ENCODE measurements around the gene MRPS18B. TPM values are rescaled to one million over a fixed set of nuclear protein-coding genes. Genes with fewer than 3 reads are reported as not detected.

Gene MRPS18B
- total RNA-seq, 1 donor from 2014 or later = 55.0 TPM

DNA sequence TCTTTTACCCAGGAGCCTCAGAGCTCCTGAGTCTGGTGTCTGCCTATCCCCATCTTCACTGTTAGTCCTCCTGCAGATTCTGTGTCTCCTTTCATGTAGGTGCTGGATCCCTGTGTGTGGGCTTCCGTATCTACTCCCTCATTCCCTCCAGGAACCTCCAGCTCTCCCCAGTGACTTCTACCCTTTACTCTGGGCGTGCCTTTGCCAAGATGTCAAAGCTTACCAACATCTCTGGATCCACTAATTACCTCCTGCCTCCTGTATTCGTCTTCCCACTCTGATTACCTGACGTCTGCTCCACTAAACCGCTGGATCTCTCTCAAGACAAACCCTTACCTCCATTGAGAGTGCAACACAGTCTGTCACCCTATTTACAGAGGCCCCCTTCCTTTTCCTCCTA is 27.1 kb downstream of the MRPS18B start:
- TF ChIP-seq, protein P1, sequence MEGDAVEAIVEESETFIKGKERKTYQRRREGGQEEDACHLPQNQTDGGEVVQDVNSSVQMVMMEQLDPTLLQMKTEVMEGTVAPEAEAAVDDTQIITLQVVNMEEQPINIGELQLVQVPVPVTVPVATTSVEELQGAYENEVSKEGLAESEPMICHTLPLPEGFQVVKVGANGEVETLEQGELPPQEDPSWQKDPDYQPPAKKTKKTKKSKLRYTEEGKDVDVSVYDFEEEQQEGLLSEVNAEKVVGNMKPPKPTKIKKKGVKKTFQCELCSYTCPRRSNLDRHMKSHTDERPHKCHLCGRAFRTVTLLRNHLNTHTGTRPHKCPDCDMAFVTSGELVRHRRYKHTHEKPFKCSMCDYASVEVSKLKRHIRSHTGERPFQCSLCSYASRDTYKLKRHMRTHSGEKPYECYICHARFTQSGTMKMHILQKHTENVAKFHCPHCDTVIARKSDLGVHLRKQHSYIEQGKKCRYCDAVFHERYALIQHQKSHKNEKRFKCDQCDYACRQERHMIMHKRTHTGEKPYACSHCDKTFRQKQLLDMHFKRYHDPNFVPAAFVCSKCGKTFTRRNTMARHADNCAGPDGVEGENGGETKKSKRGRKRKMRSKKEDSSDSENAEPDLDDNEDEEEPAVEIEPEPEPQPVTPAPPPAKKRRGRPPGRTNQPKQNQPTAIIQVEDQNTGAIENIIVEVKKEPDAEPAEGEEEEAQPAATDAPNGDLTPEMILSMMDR (IDR thresholded peaks at IDR 0.05) = no peak
- H3K27ac ChIP-seq = no peak overlapping the region
- H3K4me3 ChIP-seq = no peak overlapping the region
- H3K4me1 ChIP-seq = peaks cover 16% of the 10 kb centered on the region
- H3K36me3 ChIP-seq = peaks cover 41% of the 10 kb centered on the region
- no peaks in the 10 kb centered on the region for H3K9me3 ChIP-seq
- no peak for ATAC-seq
- DNase-seq = no peak
- H3K27me3 ChIP-seq (ENCODE audit: low read depth) = no peaks in the 10 kb centered on the region
- intact Hi-C loops (cut with DNase I) = no loop called here

DNA sequence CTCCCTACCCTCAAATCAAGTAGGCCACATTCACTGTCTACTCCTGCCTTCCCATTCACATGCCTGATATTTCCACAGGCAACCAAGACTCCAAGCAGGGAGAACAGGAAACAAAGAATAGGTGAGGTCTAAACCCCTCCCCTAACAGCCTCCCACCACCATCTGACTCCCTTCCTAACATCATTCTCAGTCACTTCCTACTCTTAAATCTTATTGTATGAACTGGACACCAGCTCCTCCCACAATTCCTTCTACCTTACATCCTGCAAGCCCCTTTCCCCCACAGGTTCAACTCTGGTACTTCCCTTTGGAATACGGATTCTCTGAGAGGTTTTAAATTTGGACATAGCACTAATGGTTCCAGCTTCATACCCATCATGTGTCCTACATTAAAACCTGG is 28.3 kb downstream of the MRPS18B start:
- ATAC-seq (no peak), DNase-seq (no peak)
- intact Hi-C loops (cut with DNase I) = no loop called here
- no peaks in the 10 kb centered on the region for H3K27me3 ChIP-seq (ENCODE audit: low read depth)
- peaks cover 16% of the 10 kb centered on the region for H3K4me1 ChIP-seq
- H3K9me3 ChIP-seq = no peaks in the 10 kb centered on the region
- TF ChIP-seq, protein P1 (IDR thresholded peaks at IDR 0.05) = no peak
- H3K27ac ChIP-seq = no peak overlapping the region
- H3K36me3 ChIP-seq = peaks cover 34% of the 10 kb centered on the region
- no peak overlapping the region for H3K4me3 ChIP-seq

DNA sequence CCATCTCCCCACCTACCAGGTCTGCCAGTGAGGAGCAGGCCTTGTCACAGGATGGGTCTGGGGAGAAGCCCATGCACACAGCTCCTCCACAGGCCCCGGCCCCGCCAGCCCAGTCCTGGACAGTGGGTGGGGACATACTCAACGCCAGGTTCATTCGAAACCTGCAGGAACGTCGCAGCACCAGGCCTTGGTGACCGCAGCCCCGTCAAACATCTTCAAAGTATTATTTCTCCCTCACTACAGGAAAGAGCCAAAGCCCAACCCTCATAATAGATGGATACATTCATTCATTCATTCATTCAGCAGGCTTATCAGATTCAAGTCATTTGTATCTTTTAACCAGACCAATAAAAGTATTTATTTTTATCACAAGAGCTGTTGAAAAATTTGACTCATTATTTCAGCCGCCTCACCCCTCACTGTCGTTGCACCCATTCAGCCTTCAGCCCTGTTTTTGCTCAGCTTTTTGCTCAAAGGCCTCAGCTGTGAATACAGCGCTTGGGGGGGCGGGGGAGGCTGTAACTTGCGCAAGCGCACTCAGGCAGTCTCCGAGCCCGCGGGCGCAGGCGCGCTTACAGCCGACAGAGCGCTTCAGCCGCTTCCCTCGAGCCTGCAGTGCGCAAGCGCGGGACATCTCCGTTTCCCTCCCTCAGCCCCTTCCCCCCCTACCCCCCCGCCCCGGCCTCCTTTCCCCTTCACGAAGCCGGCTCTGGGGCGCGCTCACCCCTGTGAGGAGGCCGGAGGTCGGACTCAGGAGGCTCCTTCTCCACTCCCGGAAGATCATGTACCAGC is 29.0 kb downstream of the MRPS18B start, which contains the start of gene C6orf136:
Gene C6orf136 (plus strand): TSS at position 684 of the 792 bp plus-strand sequence. CDS start 99 bp downstream, at position 783.
- intact Hi-C loops (cut with DNase I) = no loop called here

DNA sequence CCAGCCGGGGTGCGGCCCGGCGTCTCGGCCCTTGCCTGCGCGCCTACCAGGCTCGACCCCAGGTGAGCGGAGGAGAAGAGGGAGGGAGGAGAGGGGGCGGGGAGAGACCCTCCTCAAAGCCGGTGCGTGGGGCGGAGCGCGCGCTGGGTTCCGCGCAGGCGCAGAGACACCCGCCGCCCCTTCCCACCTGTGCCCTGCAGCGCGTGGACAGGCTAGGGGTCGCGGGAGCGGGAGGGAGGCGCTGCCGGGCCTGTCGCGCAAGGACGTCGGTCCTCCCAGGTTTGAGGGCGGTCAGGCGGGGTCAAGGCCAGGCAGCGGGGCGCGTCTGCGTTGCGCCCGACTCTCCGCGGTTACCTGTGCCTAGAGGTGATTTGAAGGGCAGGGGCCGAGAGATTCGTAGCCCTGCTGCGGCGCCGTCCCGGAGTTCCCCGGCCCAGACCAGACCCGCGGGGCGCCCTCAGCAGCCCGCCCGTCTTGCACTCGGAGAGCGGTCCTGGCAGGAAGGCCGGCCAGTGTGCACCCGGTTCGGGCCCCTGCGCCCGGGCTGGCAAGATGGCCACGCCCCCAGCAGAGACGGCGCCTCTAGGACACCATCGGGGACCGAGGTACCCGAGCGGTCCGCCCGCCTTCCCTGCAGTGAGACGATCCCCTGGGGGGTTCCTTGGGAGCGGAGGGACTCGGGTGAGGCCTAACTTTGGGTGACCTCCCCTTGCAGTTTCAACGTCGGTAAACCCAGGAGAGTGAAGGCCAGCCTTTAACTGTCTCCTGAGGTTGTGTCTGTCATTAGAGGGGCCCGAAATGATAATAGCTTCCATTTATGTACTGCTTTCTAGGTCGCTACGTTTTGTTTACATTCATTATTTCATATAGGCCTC is 29.8 kb downstream of the MRPS18B start:
- H3K4me3 ChIP-seq = peak overlapping the region; percentile 95
- peak overlapping the region; percentile 89 for H3K27ac ChIP-seq
- ATAC-seq (peak; percentile 92 to 93), DNase-seq (peak; percentile 89)
- intact Hi-C loops (cut with DNase I) = no loop called here
- H3K9me3 ChIP-seq = no peaks in the 10 kb centered on the region
- peaks cover 16% of the 10 kb centered on the region for H3K4me1 ChIP-seq
- H3K27me3 ChIP-seq (ENCODE audit: low read depth) = no peaks in the 10 kb centered on the region
- H3K36me3 ChIP-seq = peaks cover 36% of the 10 kb centered on the region
- TF ChIP-seq, protein P1 (IDR thresholded peaks at IDR 0.05) = no peak

More for the DNA sequence above, 29.0 kb downstream of the MRPS18B start, which contains the start of gene C6orf136:
- Histone ChIP-seq H3K4me1 (peaks cover 16% of the 10 kb centered on the region), H3K36me3 (peaks cover 34% of the 10 kb centered on the region), H3K27me3 (ENCODE audit: low read depth) (no peaks in the 10 kb centered on the region), H3K27ac (peak within 1 kb of the TSS; percentile 89), H3K9me3 (no peaks in the 10 kb centered on the region), H3K4me3 (peak within 1 kb of the TSS; percentile 95)
- ATAC-seq (peak; percentile 95 to 96), DNase-seq (peak; percentile 97)
- TF ChIP-seq, protein P1 (IDR thresholded peaks at IDR 0.05) = no peak

DNA sequence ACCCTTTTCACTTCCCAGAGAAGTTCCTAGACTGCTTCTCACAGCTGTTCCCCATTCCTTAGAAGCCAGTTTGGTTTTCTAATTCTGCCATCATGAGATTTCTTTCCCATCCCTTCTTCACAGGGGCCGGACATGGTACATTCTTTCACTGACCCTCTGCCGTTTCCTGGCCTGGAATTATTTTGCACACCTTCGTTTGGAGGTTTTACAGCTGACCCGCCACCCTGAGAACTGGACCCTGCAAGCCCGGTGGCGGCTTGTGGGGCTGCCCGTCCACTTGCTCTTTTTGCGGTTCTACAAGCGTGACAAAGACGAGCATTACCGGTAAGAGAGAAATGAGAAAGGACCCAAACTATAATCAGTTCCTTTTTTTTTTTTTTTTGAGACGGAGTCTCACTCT is 33.5 kb downstream of the MRPS18B start:
- Histone ChIP-seq H3K36me3 (peaks cover 54% of the 10 kb centered on the region), H3K27me3 (ENCODE audit: low read depth) (no peaks in the 10 kb centered on the region), H3K9me3 (no peaks in the 10 kb centered on the region), H3K4me3 (no peak overlapping the region), H3K4me1 (peaks cover 14% of the 10 kb centered on the region), H3K27ac (no peak overlapping the region)
- TF ChIP-seq, protein P1 (IDR thresholded peaks at IDR 0.05) = no peak
- DNase-seq (no peak), ATAC-seq (no peak)
- intact Hi-C loops (cut with DNase I) = no loop called here

Data from lower lobe of right lung (tissue), 2 donors.